ENCODE measurements around the gene EDNRA.

The EDNRA gene

DNA sequence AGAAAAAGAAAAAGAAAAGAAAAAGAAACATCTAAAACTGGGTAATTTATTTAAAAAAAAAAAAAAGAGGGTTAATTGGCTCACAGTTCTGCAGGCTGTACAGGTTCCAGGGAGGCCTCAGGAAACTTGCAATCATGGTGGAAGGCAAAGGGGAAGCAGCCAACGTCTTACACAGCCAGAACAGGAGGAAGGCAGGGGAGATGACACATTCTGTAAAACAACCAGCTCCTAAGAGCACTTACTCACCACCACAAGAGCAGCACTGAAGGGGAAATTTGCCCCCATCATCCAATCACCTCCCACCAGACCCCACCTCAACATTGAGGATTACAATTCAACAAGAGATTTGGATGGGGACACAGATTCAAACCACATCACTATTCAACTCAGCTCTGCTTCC, 99.5 kb downstream of the EDNRA start:
- no peak for TF ChIP-seq OSR1 (CRISPR knock-in tag; IDR thresholded peaks at IDR 0.05)
- TF ChIP-seq PPARA (CRISPR knock-in tag; IDR thresholded peaks at IDR 0.05; ENCODE audit: borderline replicate concordance), result no peak
- TF ChIP-seq CSDC2 (CRISPR knock-in tag; IDR thresholded peaks at IDR 0.05), result no peak
- TF ChIP-seq ZFP3 (CRISPR knock-in tag; IDR thresholded peaks at IDR 0.05), result no peak
- no peak for TF ChIP-seq ZNF565 (CRISPR knock-in tag; conservative IDR thresholded peaks at IDR 0.05; ENCODE audit: low read depth)
- no peak for ATAC-seq

DNA sequence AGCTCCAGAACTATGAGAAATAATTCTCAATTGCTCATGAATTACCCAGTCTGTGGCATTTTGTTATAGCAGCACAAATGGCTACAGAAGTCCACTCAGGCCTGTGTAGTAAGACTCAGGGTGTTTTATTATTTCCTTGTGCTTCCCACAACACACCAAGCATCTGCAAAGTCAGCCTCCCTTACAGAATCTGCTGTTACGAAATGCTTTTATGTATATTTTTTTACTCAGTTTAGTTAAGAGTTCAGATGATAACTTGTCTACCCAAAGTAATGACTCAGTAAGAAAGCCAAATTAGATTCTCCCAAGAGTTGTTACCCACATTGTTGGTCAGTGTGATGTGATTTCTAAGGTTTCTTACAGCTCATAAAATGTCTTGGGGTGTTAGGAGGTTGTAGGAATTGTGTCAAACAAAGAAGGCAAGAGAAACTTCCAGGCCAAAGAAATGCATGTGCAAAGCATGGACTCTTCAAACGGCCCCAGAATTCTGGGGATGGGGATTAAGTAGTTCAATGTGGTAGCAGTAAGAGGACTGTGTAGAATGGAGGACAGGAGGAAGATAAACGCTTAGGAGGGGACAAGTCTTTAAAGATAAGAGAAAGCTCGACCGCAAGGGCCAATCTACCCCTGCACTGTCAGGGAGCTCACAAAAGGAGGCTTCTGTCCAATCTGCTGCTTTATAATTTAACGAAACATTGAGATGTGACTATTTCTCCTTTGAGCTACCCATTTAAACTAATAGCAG, 100.9 kb downstream of the EDNRA start:
- no peak for ATAC-seq
- no peak for TF ChIP-seq RARB (CRISPR knock-in tag; IDR thresholded peaks at IDR 0.05)
- TF ChIP-seq, protein P1, sequence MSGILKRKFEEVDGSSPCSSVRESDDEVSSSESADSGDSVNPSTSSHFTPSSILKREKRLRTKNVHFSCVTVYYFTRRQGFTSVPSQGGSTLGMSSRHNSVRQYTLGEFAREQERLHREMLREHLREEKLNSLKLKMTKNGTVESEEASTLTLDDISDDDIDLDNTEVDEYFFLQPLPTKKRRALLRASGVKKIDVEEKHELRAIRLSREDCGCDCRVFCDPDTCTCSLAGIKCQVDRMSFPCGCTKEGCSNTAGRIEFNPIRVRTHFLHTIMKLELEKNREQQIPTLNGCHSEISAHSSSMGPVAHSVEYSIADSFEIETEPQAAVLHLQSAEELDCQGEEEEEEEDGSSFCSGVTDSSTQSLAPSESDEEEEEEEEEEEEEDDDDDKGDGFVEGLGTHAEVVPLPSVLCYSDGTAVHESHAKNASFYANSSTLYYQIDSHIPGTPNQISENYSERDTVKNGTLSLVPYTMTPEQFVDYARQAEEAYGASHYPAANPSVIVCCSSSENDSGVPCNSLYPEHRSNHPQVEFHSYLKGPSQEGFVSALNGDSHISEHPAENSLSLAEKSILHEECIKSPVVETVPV (CRISPR knock-in tag; IDR thresholded peaks at IDR 0.05), result no peak
- no peak for TF ChIP-seq ZNF70 (CRISPR knock-in tag; IDR thresholded peaks at IDR 0.05)
- TF ChIP-seq, protein P2, sequence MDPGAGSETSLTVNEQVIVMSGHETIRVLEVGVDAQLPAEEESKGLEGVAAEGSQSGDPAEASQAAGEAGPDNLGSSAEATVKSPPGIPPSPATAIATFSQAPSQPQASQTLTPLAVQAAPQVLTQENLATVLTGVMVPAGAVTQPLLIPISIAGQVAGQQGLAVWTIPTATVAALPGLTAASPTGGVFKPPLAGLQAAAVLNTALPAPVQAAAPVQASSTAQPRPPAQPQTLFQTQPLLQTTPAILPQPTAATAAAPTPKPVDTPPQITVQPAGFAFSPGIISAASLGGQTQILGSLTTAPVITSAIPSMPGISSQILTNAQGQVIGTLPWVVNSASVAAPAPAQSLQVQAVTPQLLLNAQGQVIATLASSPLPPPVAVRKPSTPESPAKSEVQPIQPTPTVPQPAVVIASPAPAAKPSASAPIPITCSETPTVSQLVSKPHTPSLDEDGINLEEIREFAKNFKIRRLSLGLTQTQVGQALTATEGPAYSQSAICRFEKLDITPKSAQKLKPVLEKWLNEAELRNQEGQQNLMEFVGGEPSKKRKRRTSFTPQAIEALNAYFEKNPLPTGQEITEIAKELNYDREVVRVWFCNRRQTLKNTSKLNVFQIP (CRISPR knock-in tag; IDR thresholded peaks at IDR 0.05; ENCODE audit: borderline replicate concordance, low read depth), result no peak
- TF ChIP-seq, protein P3, sequence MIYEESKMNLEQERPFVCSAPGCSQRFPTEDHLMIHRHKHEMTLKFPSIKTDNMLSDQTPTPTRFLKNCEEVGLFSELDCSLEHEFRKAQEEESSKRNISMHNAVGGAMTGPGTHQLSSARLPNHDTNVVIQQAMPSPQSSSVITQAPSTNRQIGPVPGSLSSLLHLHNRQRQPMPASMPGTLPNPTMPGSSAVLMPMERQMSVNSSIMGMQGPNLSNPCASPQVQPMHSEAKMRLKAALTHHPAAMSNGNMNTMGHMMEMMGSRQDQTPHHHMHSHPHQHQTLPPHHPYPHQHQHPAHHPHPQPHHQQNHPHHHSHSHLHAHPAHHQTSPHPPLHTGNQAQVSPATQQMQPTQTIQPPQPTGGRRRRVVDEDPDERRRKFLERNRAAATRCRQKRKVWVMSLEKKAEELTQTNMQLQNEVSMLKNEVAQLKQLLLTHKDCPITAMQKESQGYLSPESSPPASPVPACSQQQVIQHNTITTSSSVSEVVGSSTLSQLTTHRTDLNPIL (CRISPR knock-in tag; IDR thresholded peaks at IDR 0.05; ENCODE audit: low read depth), result no peak
- TF ChIP-seq TOX (CRISPR knock-in tag; IDR thresholded peaks at IDR 0.05; ENCODE audit: borderline replicate concordance), result no peak
- TF ChIP-seq ISL1 (CRISPR knock-in tag; IDR thresholded peaks at IDR 0.05), result no peak
- TF ChIP-seq ESRRG (CRISPR knock-in tag; IDR thresholded peaks at IDR 0.05), result no peak
- no peak for TF ChIP-seq GLIS3 (CRISPR knock-in tag; IDR thresholded peaks at IDR 0.05)
- no peak for TF ChIP-seq SNAI2 (CRISPR knock-in tag; IDR thresholded peaks at IDR 0.05)
- TF ChIP-seq, protein P4, sequence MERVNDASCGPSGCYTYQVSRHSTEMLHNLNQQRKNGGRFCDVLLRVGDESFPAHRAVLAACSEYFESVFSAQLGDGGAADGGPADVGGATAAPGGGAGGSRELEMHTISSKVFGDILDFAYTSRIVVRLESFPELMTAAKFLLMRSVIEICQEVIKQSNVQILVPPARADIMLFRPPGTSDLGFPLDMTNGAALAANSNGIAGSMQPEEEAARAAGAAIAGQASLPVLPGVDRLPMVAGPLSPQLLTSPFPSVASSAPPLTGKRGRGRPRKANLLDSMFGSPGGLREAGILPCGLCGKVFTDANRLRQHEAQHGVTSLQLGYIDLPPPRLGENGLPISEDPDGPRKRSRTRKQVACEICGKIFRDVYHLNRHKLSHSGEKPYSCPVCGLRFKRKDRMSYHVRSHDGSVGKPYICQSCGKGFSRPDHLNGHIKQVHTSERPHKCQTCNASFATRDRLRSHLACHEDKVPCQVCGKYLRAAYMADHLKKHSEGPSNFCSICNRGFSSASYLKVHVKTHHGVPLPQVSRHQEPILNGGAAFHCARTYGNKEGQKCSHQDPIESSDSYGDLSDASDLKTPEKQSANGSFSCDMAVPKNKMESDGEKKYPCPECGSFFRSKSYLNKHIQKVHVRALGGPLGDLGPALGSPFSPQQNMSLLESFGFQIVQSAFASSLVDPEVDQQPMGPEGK (CRISPR knock-in tag; IDR thresholded peaks at IDR 0.05; ENCODE audit: borderline replicate concordance), result no peak
- no peak for TF ChIP-seq OSR1 (CRISPR knock-in tag; IDR thresholded peaks at IDR 0.05)

DNA sequence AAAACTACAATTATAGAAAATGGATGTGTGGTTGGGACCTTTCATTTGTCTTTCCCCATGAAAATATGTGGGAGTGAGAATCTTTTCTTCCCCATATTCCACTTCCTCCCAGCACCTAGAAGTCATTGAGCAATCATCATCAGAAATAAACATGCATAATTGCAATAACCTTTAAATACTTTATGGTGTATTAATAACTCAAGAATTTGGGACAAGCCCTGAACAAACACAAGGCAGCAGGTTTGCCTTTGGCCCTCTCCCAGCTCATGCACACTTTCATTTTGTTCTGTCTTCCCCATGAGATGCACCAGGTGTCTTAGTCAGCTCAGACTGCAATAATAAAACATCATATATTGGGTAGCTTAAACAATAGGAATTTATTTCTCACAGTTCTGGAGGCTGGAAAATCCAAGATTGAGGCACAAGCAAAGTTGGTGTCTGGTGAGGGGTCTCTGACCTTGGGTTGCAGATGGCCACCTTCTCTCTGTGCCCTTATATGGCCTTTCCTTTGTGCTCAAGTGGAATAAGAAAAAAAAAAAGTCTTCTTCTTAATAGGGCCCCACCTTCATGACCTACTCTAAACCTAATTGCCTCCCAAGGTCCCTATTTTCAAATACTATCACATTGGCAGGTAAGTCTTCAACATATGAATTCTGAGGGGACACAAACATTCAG, 101.6 kb downstream of the EDNRA start:
- no peak for ATAC-seq
- TF ChIP-seq ZNF8 (CRISPR knock-in tag; IDR thresholded peaks at IDR 0.05) (no peak), BACH2 (CRISPR knock-in tag; IDR thresholded peaks at IDR 0.05; ENCODE audit: borderline replicate concordance) (no peak), ESRRG (CRISPR knock-in tag; IDR thresholded peaks at IDR 0.05) (no peak), ZNF565 (CRISPR knock-in tag; conservative IDR thresholded peaks at IDR 0.05; ENCODE audit: low read depth) (no peak)
- TF ChIP-seq, protein P4 (CRISPR knock-in tag; IDR thresholded peaks at IDR 0.05; ENCODE audit: borderline replicate concordance), result no peak
- TF ChIP-seq, protein P2 (CRISPR knock-in tag; IDR thresholded peaks at IDR 0.05; ENCODE audit: borderline replicate concordance, low read depth), result no peak
